Suprapubic skin (tissue), 3 donors: ENCODE measurements around the gene CDC45.

Experiments
- CTCF ChIP-seq, 2 donors: fragments of 200-600 bp in 1 of 2; fragments of 450-650 bp in 1 of 2; sonication (generic) in 1 of 2; IDR thresholded peaks; one replicate each; pipeline ENCODE4 v1.5.1; 2016 to 2019; ENCODE audit warnings: antibody characterized with exemption in 2 of 2, mild to moderate bottlenecking in 1 of 2, moderate library complexity in 1 of 2
- POLR2A ChIP-seq, 2 donors: fragments of 450-650 bp; IDR thresholded peaks; one replicate each; pipeline ENCODE4 v1.6.1; 2017; ENCODE audit warnings: antibody characterized with exemption in 2 of 2, mild to moderate bottlenecking in 2 of 2, moderate library complexity in 2 of 2

- TF ChIP-seq POLR2A (IDR thresholded peaks at IDR 0.05) (no peak), CTCF (IDR thresholded peaks at IDR 0.05) (no peak)
Observed at GRCh38 chr22:19503367-19503766, 23.6 kb downstream of the CDC45 start.
